SK-N-SH treated with all-trans-retinoic acid at 6 μM for 48 hours (cell line): ENCODE results near the gene VAV1.

ENCODE experiments used
- ATAC-seq: fragments of 200-7000 bp; cut with Tn5 transposase; 3 replicates; pipeline ENCODE4 v1.9.1; 2020; ENCODE audit warnings: mild to moderate bottlenecking, moderate library complexity
- GLIS3 ChIP-seq: fragments of 250-450 bp; sonication (Bioruptor Pico); IDR thresholded peaks from 2 replicates; pipeline ENCODE4 v1.5.0; 2020; ENCODE audit warnings: mild to moderate bottlenecking, moderate library complexity
- ISL1 ChIP-seq: fragments of 250-450 bp; sonication (Bioruptor Pico); IDR thresholded peaks from 2 replicates; pipeline ENCODE4 v2.1.2; 2022; ENCODE audit warnings: mild to moderate bottlenecking, moderate library complexity
- PPARA ChIP-seq: fragments of 250-450 bp; sonication (Bioruptor Pico); IDR thresholded peaks from 2 replicates; pipeline ENCODE4 v1.5.0; 2020; ENCODE audit warnings: mild to moderate bottlenecking, borderline replicate concordance
- RARB ChIP-seq: fragments of 250-450 bp; sonication (Bioruptor Pico); IDR thresholded peaks from 2 replicates; pipeline ENCODE4 v1.8.0; 2021; ENCODE audit warnings: mild to moderate bottlenecking, moderate library complexity
- TCF4 ChIP-seq: fragments of 250-450 bp; sonication (Bioruptor Pico); IDR thresholded peaks from 2 replicates; pipeline ENCODE4 v1.8.0; 2021; ENCODE audit warnings: mild to moderate bottlenecking, moderate library complexity, borderline replicate concordance
- ZFP3 ChIP-seq: fragments of 250-450 bp; sonication (Bioruptor Pico); IDR thresholded peaks from 2 replicates; pipeline ENCODE4 v1.5.0; 2020; ENCODE audit warnings: mild to moderate bottlenecking, moderate library complexity
- ZNF565 ChIP-seq: fragments of 450-650 bp; formaldehyde crosslinking; conservative IDR thresholded peaks from 2 replicates; pipeline ENCODE4 v1.5.0; 2020; ENCODE audit warnings: low read depth, mild to moderate bottlenecking, moderate library complexity
- TF ChIP-seq, protein P1 (sequence below): fragments of 250-450 bp; sonication (Bioruptor Pico); IDR thresholded peaks from 2 replicates; pipeline ENCODE4 v1.5.1; 2021; ENCODE audit warnings: mild to moderate bottlenecking, moderate library complexity

VAV1 gene

DNA sequence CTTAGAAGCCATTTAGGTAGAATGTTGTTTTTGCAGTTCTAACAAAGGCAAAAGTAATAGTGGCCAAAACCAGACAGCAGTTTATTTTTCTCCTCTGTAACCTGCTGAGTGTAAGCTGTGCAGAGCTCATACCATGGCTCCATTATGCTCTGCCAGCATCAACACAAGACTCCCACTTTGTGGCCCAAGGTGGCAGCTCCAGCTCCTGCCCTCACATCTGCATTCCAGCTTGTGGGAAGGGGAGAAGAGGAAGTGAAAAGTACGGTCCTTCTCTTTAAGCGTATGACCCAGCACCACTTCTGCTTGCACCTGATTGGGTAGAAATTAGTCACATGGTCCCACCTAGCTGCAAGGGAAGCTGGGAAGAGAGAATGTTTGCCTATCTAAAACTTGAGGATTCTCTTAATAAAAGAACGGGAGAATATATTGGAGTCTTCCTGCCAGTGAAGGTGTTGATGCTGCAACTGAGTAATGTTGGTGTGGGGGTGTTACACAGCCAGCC, 134.1 kb downstream of the VAV1 start:
- TF ChIP-seq ISL1 (CRISPR knock-in tag) (no peak), ZNF565 (no peak), ZFP3 (CRISPR knock-in tag) (no peak), GLIS3 (CRISPR knock-in tag) (no peak), RARB (no peak), TCF4 (CRISPR knock-in tag) (no peak), PPARA (CRISPR knock-in tag) (no peak)
- TF ChIP-seq, protein P1, sequence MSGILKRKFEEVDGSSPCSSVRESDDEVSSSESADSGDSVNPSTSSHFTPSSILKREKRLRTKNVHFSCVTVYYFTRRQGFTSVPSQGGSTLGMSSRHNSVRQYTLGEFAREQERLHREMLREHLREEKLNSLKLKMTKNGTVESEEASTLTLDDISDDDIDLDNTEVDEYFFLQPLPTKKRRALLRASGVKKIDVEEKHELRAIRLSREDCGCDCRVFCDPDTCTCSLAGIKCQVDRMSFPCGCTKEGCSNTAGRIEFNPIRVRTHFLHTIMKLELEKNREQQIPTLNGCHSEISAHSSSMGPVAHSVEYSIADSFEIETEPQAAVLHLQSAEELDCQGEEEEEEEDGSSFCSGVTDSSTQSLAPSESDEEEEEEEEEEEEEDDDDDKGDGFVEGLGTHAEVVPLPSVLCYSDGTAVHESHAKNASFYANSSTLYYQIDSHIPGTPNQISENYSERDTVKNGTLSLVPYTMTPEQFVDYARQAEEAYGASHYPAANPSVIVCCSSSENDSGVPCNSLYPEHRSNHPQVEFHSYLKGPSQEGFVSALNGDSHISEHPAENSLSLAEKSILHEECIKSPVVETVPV (CRISPR knock-in tag): no peak
- ATAC-seq: no peak
